Measurements from ENCODE around the gene ADPRHL1. TPM values are rescaled to one million over a fixed set of nuclear protein-coding genes. Genes with fewer than 3 reads are reported as not detected.
A peak's percentile ranks its signal among the peaks of the same experiment; 100 is the strongest.

ADPRHL1 gene
- total RNA-seq, 4 donors from 2014 or later = 0.72 to 2.7 (median 1.7) TPM

DNA sequence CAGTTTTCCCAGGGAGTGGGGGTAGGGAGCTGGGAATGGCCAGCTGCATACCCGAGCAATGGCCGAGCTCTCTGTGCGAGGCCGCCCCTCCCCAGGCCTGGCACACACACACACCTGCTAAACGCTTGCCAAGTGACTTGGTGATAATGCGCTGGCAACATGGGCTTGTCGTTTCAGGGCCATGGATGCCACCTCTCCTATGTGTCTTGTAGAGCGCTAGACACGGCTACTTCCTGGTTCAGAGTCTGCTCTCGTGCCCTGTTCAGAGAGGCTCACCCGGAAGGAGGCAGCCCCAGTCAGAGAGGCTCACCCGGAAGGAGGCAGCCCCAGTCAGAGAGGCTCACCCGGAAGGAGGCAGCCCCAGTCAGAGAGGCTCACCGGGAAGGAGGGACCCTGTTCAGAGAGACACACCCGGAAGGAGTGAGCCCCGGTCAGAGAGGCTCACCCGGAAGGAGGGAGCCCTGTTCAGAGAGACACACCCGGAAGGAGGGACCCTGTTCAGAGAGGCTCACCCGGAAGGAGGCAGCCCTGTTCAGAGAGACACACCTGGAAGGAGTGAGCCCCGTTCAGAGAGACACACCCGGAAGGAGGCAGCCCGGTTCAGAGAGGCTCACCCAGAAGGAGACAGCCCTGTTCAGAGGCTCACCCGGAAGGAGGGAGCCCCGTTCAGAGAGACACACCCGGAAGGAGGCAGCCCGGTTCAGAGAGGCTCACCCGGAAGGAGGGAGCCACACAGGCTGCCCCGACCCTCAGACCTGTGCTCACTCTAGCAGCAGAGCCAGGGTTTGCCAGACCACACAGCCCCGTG is 4.2 kb downstream of the ADPRHL1 start:
- ATAC-seq (ENCODE audit: low FRiP score) (peak; percentile 66), DNase-seq (ENCODE audit: low spot score) (no peak)
- TF ChIP-seq, protein P1, sequence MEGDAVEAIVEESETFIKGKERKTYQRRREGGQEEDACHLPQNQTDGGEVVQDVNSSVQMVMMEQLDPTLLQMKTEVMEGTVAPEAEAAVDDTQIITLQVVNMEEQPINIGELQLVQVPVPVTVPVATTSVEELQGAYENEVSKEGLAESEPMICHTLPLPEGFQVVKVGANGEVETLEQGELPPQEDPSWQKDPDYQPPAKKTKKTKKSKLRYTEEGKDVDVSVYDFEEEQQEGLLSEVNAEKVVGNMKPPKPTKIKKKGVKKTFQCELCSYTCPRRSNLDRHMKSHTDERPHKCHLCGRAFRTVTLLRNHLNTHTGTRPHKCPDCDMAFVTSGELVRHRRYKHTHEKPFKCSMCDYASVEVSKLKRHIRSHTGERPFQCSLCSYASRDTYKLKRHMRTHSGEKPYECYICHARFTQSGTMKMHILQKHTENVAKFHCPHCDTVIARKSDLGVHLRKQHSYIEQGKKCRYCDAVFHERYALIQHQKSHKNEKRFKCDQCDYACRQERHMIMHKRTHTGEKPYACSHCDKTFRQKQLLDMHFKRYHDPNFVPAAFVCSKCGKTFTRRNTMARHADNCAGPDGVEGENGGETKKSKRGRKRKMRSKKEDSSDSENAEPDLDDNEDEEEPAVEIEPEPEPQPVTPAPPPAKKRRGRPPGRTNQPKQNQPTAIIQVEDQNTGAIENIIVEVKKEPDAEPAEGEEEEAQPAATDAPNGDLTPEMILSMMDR (IDR thresholded peaks at IDR 0.05) = no peak

DNA sequence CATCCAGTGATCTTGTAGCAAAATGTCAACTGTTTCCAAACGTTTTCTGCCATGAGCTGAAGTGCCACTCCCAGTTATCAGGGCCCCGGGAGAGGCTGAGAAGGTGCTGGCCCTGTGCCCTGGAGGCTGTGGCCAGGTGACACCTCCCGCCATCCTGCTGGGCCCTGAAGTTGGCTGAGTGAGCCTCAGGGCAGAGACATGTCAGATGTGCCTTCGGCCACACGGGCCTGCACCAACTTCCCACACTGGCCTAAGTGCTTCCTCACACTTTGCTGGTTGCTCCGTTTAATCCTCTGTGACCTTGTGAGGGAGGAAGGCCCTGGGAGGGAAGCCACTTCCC is 4.8 kb downstream of the ADPRHL1 start:
- no peak for DNase-seq (ENCODE audit: low spot score)
- no peak for ATAC-seq (ENCODE audit: low FRiP score)
- TF ChIP-seq, protein P1 (IDR thresholded peaks at IDR 0.05) = no peak

DNA sequence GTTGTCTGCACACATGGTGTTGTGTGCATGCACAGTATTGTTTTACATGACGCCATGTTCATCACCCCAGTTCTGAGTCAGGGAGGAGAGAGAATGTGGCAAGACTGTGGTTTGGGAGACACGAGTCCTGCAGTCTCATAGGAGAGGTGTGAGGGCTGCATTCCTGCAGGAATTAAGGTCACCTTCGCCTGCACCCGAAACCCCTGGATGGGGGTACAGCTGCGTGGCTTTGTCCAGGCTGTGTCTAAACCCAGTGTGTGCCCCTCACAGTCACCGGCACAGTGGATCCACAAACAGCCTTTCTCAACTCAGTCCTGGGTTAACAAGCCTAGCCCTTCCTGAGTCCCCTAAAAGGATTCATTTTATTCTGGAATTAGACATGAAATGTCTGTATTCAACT is 5.7 kb downstream of the ADPRHL1 start:
- ATAC-seq (ENCODE audit: low FRiP score) = no peak
- TF ChIP-seq, protein P1 (IDR thresholded peaks at IDR 0.05) = no peak

DNA sequence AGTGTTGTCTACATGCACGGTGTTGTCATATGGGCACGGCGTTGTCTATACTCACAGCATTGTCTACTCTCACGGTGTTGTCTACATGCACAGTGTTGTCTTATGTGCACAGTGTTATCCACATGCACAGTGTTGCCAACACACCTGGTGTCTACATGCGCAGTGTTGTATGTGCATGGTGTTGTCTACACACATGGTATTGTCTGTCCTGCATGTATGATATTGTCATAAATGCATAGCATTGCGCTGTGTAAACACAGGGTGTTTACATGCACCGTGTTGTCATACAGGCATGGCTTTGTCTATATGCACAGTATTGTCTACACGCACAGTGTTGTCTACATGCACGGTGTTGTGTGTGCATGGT is 6.8 kb downstream of the ADPRHL1 start:
- ATAC-seq (ENCODE audit: low FRiP score) = no peak
- TF ChIP-seq, protein P1 (IDR thresholded peaks at IDR 0.05) = no peak
- DNase-seq (ENCODE audit: low spot score) = no peak

More for the DNA sequence above, 5.7 kb downstream of the ADPRHL1 start:
- DNase-seq (ENCODE audit: low spot score) = no peak

DNA sequence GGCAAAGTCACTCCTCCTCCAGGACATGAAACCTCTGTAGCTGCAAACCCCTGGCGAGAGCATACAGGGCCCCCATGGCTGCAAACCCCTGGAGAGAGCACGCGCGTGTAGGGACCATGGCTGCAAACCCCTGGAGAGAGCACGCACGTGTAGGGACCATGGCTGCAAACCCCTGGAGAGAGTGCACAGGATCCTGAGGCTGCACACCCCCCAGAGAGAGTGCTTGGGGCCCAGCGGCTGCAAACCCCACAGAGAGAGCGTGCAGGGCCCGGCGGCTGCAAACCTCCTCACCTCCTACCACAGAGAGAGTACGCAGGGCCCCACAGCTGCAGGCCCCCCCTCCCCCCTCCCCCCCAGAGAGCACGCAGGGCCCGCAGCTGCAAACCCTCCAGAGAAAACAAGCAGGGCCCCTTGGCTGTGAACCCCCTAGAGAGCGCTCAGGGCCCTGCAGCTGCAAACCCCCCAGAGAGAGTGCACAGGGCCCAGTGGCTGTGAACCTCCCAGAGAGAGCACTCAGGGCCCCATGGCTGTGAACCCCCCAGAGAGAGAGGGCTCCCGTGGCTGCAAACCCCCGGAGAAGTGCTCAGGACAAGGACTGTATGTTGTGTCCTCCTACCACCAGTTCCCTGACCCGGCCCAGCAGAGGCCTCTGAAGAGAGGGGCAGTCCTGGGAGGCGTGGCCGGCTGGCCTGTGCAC is 7.3 kb downstream of the ADPRHL1 start:
- ATAC-seq (ENCODE audit: low FRiP score) (no peak), DNase-seq (ENCODE audit: low spot score) (no peak)
- TF ChIP-seq, protein P1 (IDR thresholded peaks at IDR 0.05) = no peak

DNA sequence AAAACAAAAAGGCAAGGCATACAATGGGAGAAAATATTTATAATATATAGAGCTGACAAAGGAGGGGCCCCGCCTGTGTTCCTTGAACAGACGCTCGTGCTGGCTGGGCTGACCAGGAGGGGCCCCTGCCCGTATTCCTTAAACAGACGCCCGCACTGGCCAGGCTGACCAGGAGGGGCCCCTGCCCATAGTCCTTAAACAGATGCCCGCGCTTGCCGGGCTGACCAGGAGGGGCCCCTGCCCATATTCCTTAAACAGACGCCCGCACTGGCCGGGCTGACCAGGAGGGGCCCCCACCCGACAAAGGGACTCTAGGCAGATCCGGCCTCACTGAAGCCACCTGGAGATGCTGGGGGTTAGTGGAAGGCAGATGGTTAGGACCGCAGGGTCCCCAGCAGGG is 9.3 kb downstream of the ADPRHL1 start:
- TF ChIP-seq, protein P1 (IDR thresholded peaks at IDR 0.05) = no peak
- ATAC-seq (ENCODE audit: low FRiP score) (no peak), DNase-seq (ENCODE audit: low spot score) (no peak)

DNA sequence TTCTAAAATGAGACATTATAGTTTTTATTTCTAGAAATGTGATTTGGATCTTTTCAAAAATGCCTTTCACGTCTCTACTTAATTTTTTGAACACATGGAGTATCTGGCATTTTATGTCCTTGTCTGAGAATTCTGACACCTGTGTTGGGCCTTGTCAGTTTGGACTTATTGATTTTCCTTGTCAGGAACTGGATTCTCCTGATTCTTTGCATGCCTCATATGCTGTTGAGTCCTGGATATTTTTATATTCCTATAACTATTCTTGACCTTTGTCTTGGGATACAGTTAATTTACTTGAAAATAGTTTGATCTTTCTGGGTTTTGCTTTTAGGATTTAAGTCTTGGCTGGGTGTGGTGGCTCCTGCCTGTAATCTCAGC is 10.3 kb downstream of the ADPRHL1 start:
- ATAC-seq (ENCODE audit: low FRiP score) (no peak), DNase-seq (ENCODE audit: low spot score) (no peak)
- TF ChIP-seq, protein P1 (IDR thresholded peaks at IDR 0.05) = no peak
